GM12878 (cell line): Measurements from ENCODE around the gene POLE2. TPM values are rescaled to one million over a fixed set of nuclear protein-coding genes. Genes with fewer than 3 reads are reported as not detected.

Experiments used
- CBX3 ChIP-seq: fragments of 200-600 bp; sonication (generic); IDR thresholded peaks from 2 replicates; pipeline ENCODE4 v1.6.1; 2016; ENCODE audit warnings: low read depth, borderline replicate concordance
- CEBPB ChIP-seq, 2 experiments: fragments of 150-350 bp in 1 of 2; IDR thresholded peaks; 2 replicates each; pipeline ENCODE4 v1.6.1; 2012 to 2014; ENCODE audit warnings: low read depth in 2 of 2, low read length in 2 of 2, borderline replicate concordance in 1 of 2, inconsistent platforms in 1 of 2
- CHD1 ChIP-seq: IDR thresholded peaks from 2 replicates; pipeline ENCODE4 v1.6.1; 2012; ENCODE audit warnings: low read depth, low read length, improper control_type of control experiment
- CREM ChIP-seq: IDR thresholded peaks from 2 replicates; pipeline ENCODE4 v1.6.1; 2014; ENCODE audit warnings: antibody characterized with exemption, low read depth
- CUX1 ChIP-seq: IDR thresholded peaks from 2 replicates; pipeline ENCODE4 v1.6.1; 2012; ENCODE audit warnings: improper control_type of control experiment, low read depth, low read length; ENCODE audit not compliant: insufficient replicate concordance
- E2F8 ChIP-seq: fragments of 450-650 bp; IDR thresholded peaks from 2 replicates; pipeline ENCODE4 v1.6.1; 2018; ENCODE audit warnings: mild to moderate bottlenecking, low read depth, moderate library complexity; ENCODE audit not compliant: partially characterized antibody
- EED ChIP-seq: sonication (generic); IDR thresholded peaks from 2 replicates; pipeline ENCODE4 v1.6.1; 2016; ENCODE audit warnings: antibody characterized with exemption, low read depth
- HDGF ChIP-seq: fragments of 450-650 bp; IDR thresholded peaks from 2 replicates; pipeline ENCODE4 v1.6.1; 2016; ENCODE audit warnings: antibody characterized with exemption
- IRF3 ChIP-seq: fragments of 450-650 bp; IDR thresholded peaks from 2 replicates; pipeline ENCODE4 v1.6.1; 2014; ENCODE audit warnings: mild to moderate bottlenecking
- MYC ChIP-seq: IDR thresholded peaks from 2 replicates; pipeline ENCODE4 v1.6.1; 2011; ENCODE audit warnings: mild to moderate bottlenecking, low read length, moderate library complexity, inconsistent platforms; ENCODE audit not compliant: insufficient read depth, insufficient replicate concordance, insufficient read length, severe bottlenecking
- NBN ChIP-seq: fragments of 450-650 bp; IDR thresholded peaks from 2 replicates; pipeline ENCODE4 v1.6.1; 2016
- NFYB ChIP-seq: IDR thresholded peaks from 2 replicates; pipeline ENCODE4 v1.6.1; 2011; ENCODE audit warnings: low read depth, mild to moderate bottlenecking, low read length, improper control_type of control experiment, moderate library complexity; ENCODE audit not compliant: insufficient read depth
- PML ChIP-seq: IDR thresholded peaks from 2 replicates; pipeline ENCODE4 v1.6.1; 2012; ENCODE audit warnings: low read length, inconsistent platforms
- RB1 ChIP-seq: fragments of 450-650 bp; formaldehyde crosslinking; IDR thresholded peaks from 2 replicates; pipeline ENCODE4 v1.6.1; 2017; ENCODE audit warnings: mild to moderate bottlenecking, borderline replicate concordance
- RFX5 ChIP-seq: IDR thresholded peaks from 2 replicates; pipeline ENCODE4 v1.6.1; 2011; ENCODE audit warnings: low read depth, low read length, improper control_type of control experiment
- SMC3 ChIP-seq: IDR thresholded peaks from 2 replicates; pipeline ENCODE4 v1.6.1; 2011; ENCODE audit warnings: low read length, improper control_type of control experiment, borderline replicate concordance
- TCF3 ChIP-seq: IDR thresholded peaks from 2 replicates; pipeline ENCODE4 v1.6.1; 2012; ENCODE audit warnings: low read depth, mild to moderate bottlenecking, low read length, borderline replicate concordance; ENCODE audit not compliant: insufficient read depth
- polyA plus RNA-seq, 11 experiments: library from polyadenylated mRNA; depleted of rRNA in 4 of 11; unstranded in 6 of 11; stranded (reverse) in 5 of 11; fragments of >200 nt; fragmentation: Nextera tagmentation in 4 of 11; fragmentation: Illumina TruSeq in 1 of 11; extraction: Ambion mirVana in 4 of 11; extraction: Trizol in 1 of 11; gene quantifications; 1 replicate in 1 of 11; 2 replicates in 10 of 11; pipeline versions ENCODE4 v1.2.1 to v1.2.3, GENCODE V29; 2011 to 2016; ENCODE audit warnings: inconsistent platforms in 2 of 11, missing spikeins in 2 of 11, low read depth in 1 of 11
- total RNA-seq, 4 experiments: library from RNA; depleted of rRNA in 3 of 4; stranded (reverse); fragments of >200 nt in 3 of 4; fragmentation: Illumina TruSeq in 1 of 4; extraction: Trizol in 1 of 4; gene quantifications; 2 replicates each; pipeline versions ENCODE4 v1.2.1 to v1.2.3, GENCODE V29; 2013 to 2021

POLE2 gene
- total and polyA plus RNA-seq, 10 of the 15 experiments (the other 5 are each of a cell fraction or from before 2014, with no cell fraction given): 22.0 to 45.6 (median 38.8) TPM

DNA sequence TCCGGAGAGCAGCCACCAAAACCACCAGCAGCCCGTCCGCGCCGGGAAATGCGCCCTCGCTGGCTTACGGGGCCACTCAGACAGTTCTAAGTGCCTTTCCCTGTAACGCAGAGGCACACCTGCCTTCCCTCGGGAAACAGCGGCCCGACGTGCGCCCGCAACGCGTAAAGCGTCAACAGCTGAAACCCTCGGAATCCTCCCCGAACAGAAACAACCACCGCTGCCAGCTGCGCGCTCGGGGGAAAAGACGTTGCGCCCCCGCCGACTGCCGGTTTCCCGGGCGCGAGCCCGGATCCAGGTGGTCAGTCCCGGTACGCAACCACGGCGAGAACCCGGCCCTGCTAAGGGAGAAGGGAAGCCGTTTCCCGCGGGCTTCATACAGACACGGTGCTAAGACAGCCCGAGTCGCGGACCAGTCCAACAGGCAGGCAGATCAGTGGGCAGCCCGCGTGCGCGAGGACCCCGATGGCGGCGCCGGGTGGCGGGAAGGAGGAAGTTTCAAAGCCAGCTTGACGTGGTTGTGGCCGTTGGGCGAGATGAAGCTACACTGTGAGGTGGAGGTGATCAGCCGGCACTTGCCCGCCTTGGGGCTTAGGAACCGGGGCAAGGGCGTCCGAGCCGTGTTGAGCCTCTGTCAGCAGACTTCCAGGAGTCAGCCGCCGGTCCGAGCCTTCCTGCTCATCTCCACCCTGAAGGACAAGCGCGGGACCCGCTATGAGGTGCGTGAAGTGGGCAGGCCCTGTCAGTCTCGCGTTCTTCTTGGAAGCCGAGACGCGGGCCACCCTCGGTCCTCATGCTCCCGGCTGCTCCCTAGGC is 89.3 kb downstream of the POLE2 start, which contains the start of gene LRR1 (continued):
- TF ChIP-seq E2F8 (peak; percentile 80), RFX5 (no peak), RB1 (peak; percentile 96; the same call in 1 of the 2 replicates), SMC3 (peak; percentile 3; the same call in 1 of the 2 replicates), MYC (peak; percentile 74), TCF3 (peak; percentile 91), CBX3 (no peak), PML (no peak; the same call in none of the 2 replicates), CUX1 (no peak), NFYB (no peak), NBN (peak; percentile 97), CEBPB (IDR thresholded peaks at IDR 0.05; ENCODE audit: borderline replicate concordance in 1 of 2, low read depth in 2 of 2, low read length in 2 of 2) (no peak), CHD1 (0 out of 2 replicates have a peak, but pooled peaks have one; percentile 70), EED (peak; percentile 61), IRF3 (no peak; the same call in 1 of the 2 replicates), HDGF (no peak), CREM (peak; percentile 60; the same call in 1 of the 2 replicates)
